ENCODE data around the gene ATP1A4. TPM values are rescaled to one million over a fixed set of nuclear protein-coding genes. Genes with fewer than 3 reads are reported as not detected.

The ATP1A4 gene
- total RNA-seq, 1 experiment from 2014 or later, result not detected

DNA sequence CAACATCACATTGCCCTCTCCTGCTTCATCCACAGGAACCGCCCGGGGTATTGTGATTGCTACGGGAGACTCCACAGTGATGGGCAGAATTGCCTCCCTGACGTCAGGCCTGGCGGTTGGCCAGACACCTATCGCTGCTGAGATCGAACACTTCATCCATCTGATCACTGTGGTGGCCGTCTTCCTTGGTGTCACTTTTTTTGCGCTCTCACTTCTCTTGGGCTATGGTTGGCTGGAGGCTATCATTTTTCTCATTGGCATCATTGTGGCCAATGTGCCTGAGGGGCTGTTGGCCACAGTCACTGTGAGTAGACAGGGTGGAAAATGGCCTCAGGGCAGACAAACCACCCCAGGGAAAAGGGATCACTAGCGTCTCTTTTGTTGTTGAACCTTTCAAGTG, 12.7 kb downstream of the ATP1A4 start:
- CTCF ChIA-PET, result no interaction called here
- Histone ChIP-seq H3K4me3 (ENCODE audit: low read depth, low read length, poor library complexity, severe bottlenecking) (no peak overlapping the region), H3K36me3 (ENCODE audit: insufficient read depth, low read length, poor library complexity, severe bottlenecking) (no peaks in the 10 kb centered on the region), H3K9me3 (ENCODE audit: low read depth, low read length, poor library complexity, severe bottlenecking) (no peaks in the 10 kb centered on the region), H3K27me3 (replicated peaks; ENCODE audit: insufficient read depth, low read depth, low read length, poor library complexity) (no peaks in the 10 kb centered on the region), H3K27ac (ENCODE audit: low read depth, low read length, poor library complexity, severe bottlenecking) (no peak overlapping the region), H3K4me1 (ENCODE audit: insufficient read depth, low read length, poor library complexity, severe bottlenecking) (peaks cover 6% of the 10 kb centered on the region)
- intact Hi-C loops (cut with micrococcal nuclease; ENCODE audit: unreplicated experiment), result no loop called here
- POLR2A ChIA-PET (ENCODE audit: low non-redundant PET), result no interaction called here
- no TSS peak for BruUV-seq (replicated peaks)
- DNase-seq (ENCODE audit: low spot score), result no peak
- TF ChIP-seq EZH2 (IDR thresholded peaks at IDR 0.05; ENCODE audit: borderline replicate concordance, low read depth, low read length, poor library complexity, severe bottlenecking) (no peak), CTCF (conservative IDR thresholded peaks at IDR 0.05; ENCODE audit: low read depth, low read length) (no peak)

DNA sequence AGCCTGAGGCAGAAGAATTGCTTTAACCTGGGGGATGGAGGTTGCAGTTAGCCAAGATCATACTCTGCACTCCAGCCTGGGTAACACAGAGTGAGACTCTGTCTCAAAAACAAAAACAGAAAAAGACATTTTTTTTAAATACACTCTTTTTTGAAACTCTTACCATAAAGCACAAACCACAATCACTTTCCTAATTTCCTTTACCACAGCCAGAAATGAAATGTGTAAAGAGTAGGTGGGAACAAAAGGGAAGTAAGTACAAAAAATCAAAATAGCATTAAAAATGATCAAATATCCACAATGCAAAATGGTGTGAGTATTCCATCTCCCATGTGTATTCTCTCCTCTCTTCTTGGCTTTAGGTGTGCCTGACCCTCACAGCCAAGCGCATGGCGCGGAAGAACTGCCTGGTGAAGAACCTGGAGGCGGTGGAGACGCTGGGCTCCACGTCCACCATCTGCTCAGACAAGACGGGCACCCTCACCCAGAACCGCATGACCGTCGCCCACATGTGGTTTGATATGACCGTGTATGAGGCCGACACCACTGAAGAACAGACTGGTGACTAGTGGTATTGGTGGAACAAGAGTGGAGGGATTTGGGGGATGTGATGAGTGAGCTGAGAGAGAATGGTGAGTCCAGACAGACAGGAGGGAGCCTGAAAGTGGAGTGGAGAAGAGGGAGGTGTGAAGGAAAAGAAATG, 14.9 kb downstream of the ATP1A4 start:
- no TSS peak for BruUV-seq (replicated peaks)
- no peak overlapping the region for H3K27ac ChIP-seq (ENCODE audit: low read depth, low read length, poor library complexity, severe bottlenecking)
- POLR2A ChIA-PET (ENCODE audit: low non-redundant PET), result no interaction called here

DNA sequence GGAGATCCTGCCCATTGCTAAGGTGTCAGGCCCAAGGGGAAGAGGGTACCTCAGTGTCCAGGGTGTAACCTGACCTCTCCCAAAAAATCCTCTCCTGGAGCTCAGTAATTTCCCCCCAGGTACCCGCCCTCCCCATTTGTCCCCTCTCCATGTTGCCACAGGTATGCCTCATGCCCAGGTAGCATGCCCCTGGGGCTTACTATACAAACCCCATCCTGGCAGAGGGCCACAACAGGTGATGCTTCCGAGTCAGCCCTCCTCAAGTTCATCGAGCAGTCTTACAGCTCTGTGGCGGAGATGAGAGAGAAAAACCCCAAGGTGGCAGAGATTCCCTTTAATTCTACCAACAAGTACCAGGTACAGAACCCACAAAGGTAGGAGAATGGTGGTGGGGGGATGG, 15.7 kb downstream of the ATP1A4 start:
- no peaks in the 10 kb centered on the region for H3K9me3 ChIP-seq (ENCODE audit: low read depth, low read length, poor library complexity, severe bottlenecking)
- intact Hi-C loops (cut with micrococcal nuclease; ENCODE audit: unreplicated experiment), result no loop called here
- DNase-seq (ENCODE audit: low spot score), result no peak
- H3K4me1 ChIP-seq (ENCODE audit: insufficient read depth, low read length, poor library complexity, severe bottlenecking), result peaks cover 17% of the 10 kb centered on the region
- H3K27ac ChIP-seq (ENCODE audit: low read depth, low read length, poor library complexity, severe bottlenecking), result no peak overlapping the region
- BruUV-seq (replicated peaks), result no TSS peak
- ChIA-PET CTCF (no interaction called here), POLR2A (ENCODE audit: low non-redundant PET) (interaction anchor here (0.6 kb wide), 1 partner anchor 30 kb away, joined by 3 read pairs; no protein-coding TSS in a partner anchor)
- TF ChIP-seq EZH2 (IDR thresholded peaks at IDR 0.05; ENCODE audit: borderline replicate concordance, low read depth, low read length, poor library complexity, severe bottlenecking) (no peak), CTCF (conservative IDR thresholded peaks at IDR 0.05; ENCODE audit: low read depth, low read length) (no peak)
- H3K36me3 ChIP-seq (ENCODE audit: insufficient read depth, low read length, poor library complexity, severe bottlenecking), result no peaks in the 10 kb centered on the region
- H3K27me3 ChIP-seq (replicated peaks; ENCODE audit: insufficient read depth, low read depth, low read length, poor library complexity), result no peaks in the 10 kb centered on the region
- H3K4me3 ChIP-seq (ENCODE audit: low read depth, low read length, poor library complexity, severe bottlenecking), result no peak overlapping the region

More for the DNA sequence above, 14.9 kb downstream of the ATP1A4 start:
- Histone ChIP-seq H3K4me1 (ENCODE audit: insufficient read depth, low read length, poor library complexity, severe bottlenecking) (peaks cover 17% of the 10 kb centered on the region), H3K36me3 (ENCODE audit: insufficient read depth, low read length, poor library complexity, severe bottlenecking) (no peaks in the 10 kb centered on the region), H3K9me3 (ENCODE audit: low read depth, low read length, poor library complexity, severe bottlenecking) (no peaks in the 10 kb centered on the region), H3K4me3 (ENCODE audit: low read depth, low read length, poor library complexity, severe bottlenecking) (no peak overlapping the region), H3K27me3 (replicated peaks; ENCODE audit: insufficient read depth, low read depth, low read length, poor library complexity) (no peaks in the 10 kb centered on the region)
- intact Hi-C loops (cut with micrococcal nuclease; ENCODE audit: unreplicated experiment), result no loop called here
- no peak for TF ChIP-seq EZH2 (IDR thresholded peaks at IDR 0.05; ENCODE audit: borderline replicate concordance, low read depth, low read length, poor library complexity, severe bottlenecking)
- no peak for TF ChIP-seq CTCF (conservative IDR thresholded peaks at IDR 0.05; ENCODE audit: low read depth, low read length)
- CTCF ChIA-PET, result no interaction called here
- no peak for DNase-seq (ENCODE audit: low spot score)

Measured in A673 (cell line).